WTC11 (cell line): ENCODE measurements around the gene RPL10.

ENCODE experiments used
- CTCF ChIP-seq: fragments of 200-600 bp; IDR thresholded peaks from 2 replicates; pipeline ENCODE4 v1.8.0; 2022; ENCODE audit warnings: antibody characterized with exemption
- JUN ChIP-seq: sonication (generic); formaldehyde crosslinking; IDR thresholded peaks from 2 replicates; pipeline ENCODE4 v1.8.0; 2023; ENCODE audit warnings: mild to moderate bottlenecking, missing genetic modification reagents
- MAX ChIP-seq: sonication (generic); formaldehyde crosslinking; IDR thresholded peaks from 2 replicates; pipeline ENCODE4 v1.8.0; 2022; ENCODE audit warnings: mild to moderate bottlenecking, missing genetic modification reagents
- NFYB ChIP-seq: sonication (generic); formaldehyde crosslinking; conservative IDR thresholded peaks from 2 replicates; pipeline ENCODE4 v1.8.0; 2022; ENCODE audit warnings: low read depth, missing genetic modification reagents
- NR3C1 ChIP-seq: sonication (generic); formaldehyde crosslinking; conservative IDR thresholded peaks from 2 replicates; pipeline ENCODE4 v1.8.1; 2023; ENCODE audit warnings: low read depth, mild to moderate bottlenecking, missing genetic modification reagents
- PRDM15 ChIP-seq: sonication (generic); formaldehyde crosslinking; IDR thresholded peaks from 2 replicates; pipeline ENCODE4 v1.8.0; 2022; ENCODE audit warnings: missing genetic modification reagents
- ZNF121 ChIP-seq: sonication (generic); formaldehyde crosslinking; IDR thresholded peaks from 2 replicates; pipeline ENCODE4 v1.8.0; 2023; ENCODE audit warnings: missing genetic modification reagents
- TF ChIP-seq, protein P1 (sequence below): sonication (generic); formaldehyde crosslinking; IDR thresholded peaks from 2 replicates; pipeline ENCODE4 v1.8.1; 2023; ENCODE audit warnings: mild to moderate bottlenecking, moderate library complexity, missing genetic modification reagents
- TF ChIP-seq, protein P2 (sequence below): fragments of 250-450 bp; sonication (Bioruptor Pico); IDR thresholded peaks from 2 replicates; pipeline ENCODE4 v2.1.2; 2022; ENCODE audit warnings: mild to moderate bottlenecking, moderate library complexity

DNA sequence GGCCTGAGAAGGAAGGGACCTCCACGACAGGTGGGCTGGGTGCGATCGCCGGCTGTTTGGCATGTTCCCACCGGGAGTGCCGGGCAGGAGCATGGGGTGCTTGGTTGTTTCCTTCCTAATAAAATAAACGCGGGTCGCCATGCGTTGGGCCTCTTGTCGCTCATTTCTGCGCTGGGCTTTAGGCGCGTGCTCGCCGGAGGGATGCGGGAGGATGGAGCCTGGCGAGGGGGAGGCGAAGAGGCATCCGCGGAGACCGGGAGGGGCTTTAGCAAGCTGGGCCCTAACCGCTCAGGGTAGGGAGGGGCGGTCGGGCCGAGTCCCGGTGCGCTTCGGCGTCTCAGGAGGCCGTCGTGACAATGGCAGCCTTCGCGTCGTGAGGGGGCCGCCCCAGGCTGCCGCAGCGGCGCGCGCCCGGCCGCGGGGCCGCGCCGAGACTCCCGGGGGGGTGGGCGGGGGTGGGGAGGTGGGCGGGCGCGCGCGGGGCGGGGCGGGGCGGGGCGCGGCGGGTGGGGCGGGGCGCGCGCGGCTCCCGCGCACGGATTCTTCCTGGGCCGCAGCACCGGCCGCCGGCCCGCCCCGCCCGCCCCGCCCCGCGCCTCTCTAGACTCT, 38.3 kb downstream of the RPL10 start:
- TF ChIP-seq CTCF: no peak
- no peak for TF ChIP-seq NFYB (CRISPR knock-in tag)
- no peak for TF ChIP-seq NR3C1
- TF ChIP-seq, protein P1, sequence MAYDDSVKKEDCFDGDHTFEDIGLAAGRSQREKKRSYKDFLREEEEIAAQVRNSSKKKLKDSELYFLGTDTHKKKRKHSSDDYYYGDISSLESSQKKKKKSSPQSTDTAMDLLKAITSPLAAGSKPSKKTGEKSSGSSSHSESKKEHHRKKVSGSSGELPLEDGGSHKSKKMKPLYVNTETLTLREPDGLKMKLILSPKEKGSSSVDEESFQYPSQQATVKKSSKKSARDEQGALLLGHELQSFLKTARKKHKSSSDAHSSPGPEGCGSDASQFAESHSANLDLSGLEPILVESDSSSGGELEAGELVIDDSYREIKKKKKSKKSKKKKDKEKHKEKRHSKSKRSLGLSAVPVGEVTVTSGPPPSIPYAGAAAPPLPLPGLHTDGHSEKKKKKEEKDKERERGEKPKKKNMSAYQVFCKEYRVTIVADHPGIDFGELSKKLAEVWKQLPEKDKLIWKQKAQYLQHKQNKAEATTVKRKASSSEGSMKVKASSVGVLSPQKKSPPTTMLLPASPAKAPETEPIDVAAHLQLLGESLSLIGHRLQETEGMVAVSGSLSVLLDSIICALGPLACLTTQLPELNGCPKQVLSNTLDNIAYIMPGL (CRISPR knock-in tag): no peak
- no peak for TF ChIP-seq JUN (CRISPR knock-in tag)
- no peak for TF ChIP-seq ZNF121 (CRISPR knock-in tag)
- no peak for TF ChIP-seq MAX
- TF ChIP-seq, protein P2, sequence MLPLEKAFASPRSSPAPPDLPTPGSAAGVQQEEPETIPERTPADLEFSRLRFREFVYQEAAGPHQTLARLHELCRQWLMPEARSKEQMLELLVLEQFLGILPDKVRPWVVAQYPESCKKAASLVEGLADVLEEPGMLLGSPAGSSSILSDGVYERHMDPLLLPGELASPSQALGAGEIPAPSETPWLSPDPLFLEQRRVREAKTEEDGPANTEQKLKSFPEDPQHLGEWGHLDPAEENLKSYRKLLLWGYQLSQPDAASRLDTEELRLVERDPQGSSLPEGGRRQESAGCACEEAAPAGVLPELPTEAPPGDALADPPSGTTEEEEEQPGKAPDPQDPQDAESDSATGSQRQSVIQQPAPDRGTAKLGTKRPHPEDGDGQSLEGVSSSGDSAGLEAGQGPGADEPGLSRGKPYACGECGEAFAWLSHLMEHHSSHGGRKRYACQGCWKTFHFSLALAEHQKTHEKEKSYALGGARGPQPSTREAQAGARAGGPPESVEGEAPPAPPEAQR (CRISPR knock-in tag): no peak
- no peak for TF ChIP-seq PRDM15 (CRISPR knock-in tag)
